PC-3 (cell line): Measurements from ENCODE around the gene PTCH1.

ENCODE experiments used
- EZH2 ChIP-seq: fragments of 300-600 bp; sonication (generic); IDR thresholded peaks from one replicate; pipeline ENCODE4 v1.6.1; 2017; ENCODE audit warnings: antibody characterized with exemption, mild to moderate bottlenecking, low read length; ENCODE audit not compliant: unreplicated experiment
- TF ChIP-seq, protein P1 (sequence below): fragments of 300-600 bp; sonication (generic); conservative IDR thresholded peaks from 2 replicates; pipeline ENCODE4 v1.5.1; 2017; ENCODE audit warnings: antibody characterized with exemption, low read depth, mild to moderate bottlenecking, low read length

- TF ChIP-seq, protein P1, sequence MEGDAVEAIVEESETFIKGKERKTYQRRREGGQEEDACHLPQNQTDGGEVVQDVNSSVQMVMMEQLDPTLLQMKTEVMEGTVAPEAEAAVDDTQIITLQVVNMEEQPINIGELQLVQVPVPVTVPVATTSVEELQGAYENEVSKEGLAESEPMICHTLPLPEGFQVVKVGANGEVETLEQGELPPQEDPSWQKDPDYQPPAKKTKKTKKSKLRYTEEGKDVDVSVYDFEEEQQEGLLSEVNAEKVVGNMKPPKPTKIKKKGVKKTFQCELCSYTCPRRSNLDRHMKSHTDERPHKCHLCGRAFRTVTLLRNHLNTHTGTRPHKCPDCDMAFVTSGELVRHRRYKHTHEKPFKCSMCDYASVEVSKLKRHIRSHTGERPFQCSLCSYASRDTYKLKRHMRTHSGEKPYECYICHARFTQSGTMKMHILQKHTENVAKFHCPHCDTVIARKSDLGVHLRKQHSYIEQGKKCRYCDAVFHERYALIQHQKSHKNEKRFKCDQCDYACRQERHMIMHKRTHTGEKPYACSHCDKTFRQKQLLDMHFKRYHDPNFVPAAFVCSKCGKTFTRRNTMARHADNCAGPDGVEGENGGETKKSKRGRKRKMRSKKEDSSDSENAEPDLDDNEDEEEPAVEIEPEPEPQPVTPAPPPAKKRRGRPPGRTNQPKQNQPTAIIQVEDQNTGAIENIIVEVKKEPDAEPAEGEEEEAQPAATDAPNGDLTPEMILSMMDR = no peak
- TF ChIP-seq EZH2 = no peak
Observed at GRCh38 chr9:95482621-95483020, 34.1 kb downstream of the PTCH1 start.
